Effector memory CD4-positive, alpha-beta T cell (primary cell): ENCODE measurements around the gene ATF3.
"Not testable (repeated sequence)": the region's sequence is repeated elsewhere in the genome, so short reads cannot be mapped to it uniquely, and the experiment has no call there.

Experiments
- DNase-seq, 3 donors: peaks; one replicate each; pipeline ENCODE4 v3.0.0-alpha.2; 2020
- H3K27ac ChIP-seq: 2 replicates; pipeline ENCODE4 v1.7.0; 2013; ENCODE audit warnings: mild to moderate bottlenecking, low read length, moderate library complexity; ENCODE audit not compliant: insufficient read depth, poor library complexity, severe bottlenecking
- H3K27me3 ChIP-seq: replicated peaks from 2 replicates; pipeline ENCODE4 v1.7.0; 2013; ENCODE audit warnings: mild to moderate bottlenecking, low read length; ENCODE audit not compliant: insufficient read depth, control insufficient read depth, poor library complexity, severe bottlenecking
- H3K36me3 ChIP-seq: 2 replicates; pipeline ENCODE4 v1.7.0; 2013; ENCODE audit warnings: mild to moderate bottlenecking, low read length, moderate library complexity; ENCODE audit not compliant: control insufficient read depth, insufficient read depth
- H3K4me1 ChIP-seq: 2 replicates; pipeline ENCODE4 v1.7.0; 2013; ENCODE audit warnings: low read length, mild to moderate bottlenecking; ENCODE audit not compliant: control insufficient read depth, insufficient read depth, poor library complexity, severe bottlenecking
- H3K4me3 ChIP-seq: 2 replicates; pipeline ENCODE4 v1.7.0; 2013; ENCODE audit warnings: low read length, low read depth, mild to moderate bottlenecking; ENCODE audit not compliant: insufficient read depth, poor library complexity, severe bottlenecking
- H3K9me3 ChIP-seq: 2 replicates; pipeline ENCODE4 v1.7.0; 2013; ENCODE audit warnings: mild to moderate bottlenecking, low read length, moderate library complexity; ENCODE audit not compliant: control insufficient read depth

The ATF3 gene

DNA sequence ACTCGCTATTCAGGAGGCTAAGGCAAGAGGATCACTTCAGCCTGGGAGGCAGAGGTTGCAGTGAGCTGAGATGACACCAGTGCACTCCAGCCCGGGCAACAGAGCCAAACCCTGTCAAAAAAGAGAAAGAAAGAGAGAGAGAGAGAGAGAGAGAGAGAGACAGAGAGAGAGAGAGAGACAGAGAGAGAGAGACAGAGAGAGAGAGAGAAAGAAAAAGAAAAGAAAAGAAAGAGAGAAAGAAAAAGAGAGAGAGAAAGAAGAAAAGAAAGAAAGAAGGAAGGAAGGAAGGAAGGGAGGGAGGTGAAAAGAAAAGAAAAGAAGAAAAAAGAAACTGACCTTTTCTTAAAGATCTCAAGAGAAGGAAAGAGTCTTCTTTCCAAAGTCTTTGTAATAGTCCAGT lies 31.0 kb downstream of the ATF3 start:
- H3K4me1 ChIP-seq = peaks cover 18% of the 10 kb centered on the region
- H3K9me3 ChIP-seq, H3K27me3 ChIP-seq, H3K4me3 ChIP-seq, DNase-seq, H3K36me3 ChIP-seq, H3K27ac ChIP-seq: not testable (repeated sequence)

- H3K4me1 ChIP-seq = peaks cover 15% of the 10 kb centered on the region
- no peaks in the 10 kb centered on the region for H3K27me3 ChIP-seq
- H3K4me3 ChIP-seq = no peak overlapping the region
- H3K27ac ChIP-seq = no peak overlapping the region
- H3K9me3 ChIP-seq = no peaks in the 10 kb centered on the region
- no peaks in the 10 kb centered on the region for H3K36me3 ChIP-seq
- no peak for DNase-seq
Observed at GRCh38 chr1:212640223-212640878, 31.8 kb downstream of the ATF3 start.

DNA sequence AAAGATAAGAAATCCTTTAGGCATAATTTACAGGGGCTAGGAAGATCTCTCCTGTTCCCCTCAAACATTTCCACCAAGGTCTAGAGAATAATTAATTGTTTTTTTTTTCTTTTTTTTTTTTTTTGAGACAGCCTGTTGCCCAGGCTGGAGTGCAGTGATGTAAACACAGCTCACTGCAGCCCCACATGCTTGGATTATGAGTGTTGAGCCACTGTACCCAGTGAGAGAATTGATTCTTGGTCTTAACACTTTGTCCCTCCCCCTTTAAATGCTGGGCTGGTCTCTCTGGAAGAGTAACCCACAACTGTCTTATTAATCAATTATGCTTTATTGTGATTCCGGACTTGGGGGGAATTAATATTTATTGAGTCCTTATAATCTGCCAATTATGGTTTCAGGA lies 33.4 kb downstream of the ATF3 start:
- no peak for DNase-seq

DNA sequence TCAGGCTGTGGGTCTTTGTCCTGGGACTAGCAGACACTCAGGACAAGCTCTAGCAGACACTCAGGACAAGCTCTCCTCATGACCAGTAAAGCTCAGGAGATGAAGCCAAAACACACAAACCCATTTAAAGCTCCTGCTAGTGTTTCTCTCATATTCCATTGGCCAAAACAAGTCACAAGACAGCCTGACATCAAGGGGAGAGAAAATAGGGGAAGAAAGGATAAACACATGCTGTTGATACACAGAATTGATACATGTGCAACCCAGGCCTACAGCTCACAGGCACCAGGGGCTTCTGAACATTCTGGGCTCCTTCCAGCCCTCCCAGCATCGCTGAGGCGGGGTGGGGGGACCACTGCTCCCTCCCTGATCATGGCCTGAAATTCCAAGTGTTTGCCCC lies 35.3 kb downstream of the ATF3 start:
- no peak for DNase-seq
- Histone ChIP-seq H3K4me1 (no peaks in the 10 kb centered on the region), H3K4me3 (no peak overlapping the region), H3K27ac (no peak overlapping the region), H3K27me3 (no peaks in the 10 kb centered on the region), H3K9me3 (no peaks in the 10 kb centered on the region), H3K36me3 (no peaks in the 10 kb centered on the region)

More for the DNA sequence above, 33.4 kb downstream of the ATF3 start:
- Histone ChIP-seq H3K36me3 (no peaks in the 10 kb centered on the region), H3K27ac (no peak overlapping the region), H3K4me1 (peaks cover 5% of the 10 kb centered on the region), H3K9me3 (no peaks in the 10 kb centered on the region), H3K4me3 (no peak overlapping the region), H3K27me3 (no peaks in the 10 kb centered on the region)

DNA sequence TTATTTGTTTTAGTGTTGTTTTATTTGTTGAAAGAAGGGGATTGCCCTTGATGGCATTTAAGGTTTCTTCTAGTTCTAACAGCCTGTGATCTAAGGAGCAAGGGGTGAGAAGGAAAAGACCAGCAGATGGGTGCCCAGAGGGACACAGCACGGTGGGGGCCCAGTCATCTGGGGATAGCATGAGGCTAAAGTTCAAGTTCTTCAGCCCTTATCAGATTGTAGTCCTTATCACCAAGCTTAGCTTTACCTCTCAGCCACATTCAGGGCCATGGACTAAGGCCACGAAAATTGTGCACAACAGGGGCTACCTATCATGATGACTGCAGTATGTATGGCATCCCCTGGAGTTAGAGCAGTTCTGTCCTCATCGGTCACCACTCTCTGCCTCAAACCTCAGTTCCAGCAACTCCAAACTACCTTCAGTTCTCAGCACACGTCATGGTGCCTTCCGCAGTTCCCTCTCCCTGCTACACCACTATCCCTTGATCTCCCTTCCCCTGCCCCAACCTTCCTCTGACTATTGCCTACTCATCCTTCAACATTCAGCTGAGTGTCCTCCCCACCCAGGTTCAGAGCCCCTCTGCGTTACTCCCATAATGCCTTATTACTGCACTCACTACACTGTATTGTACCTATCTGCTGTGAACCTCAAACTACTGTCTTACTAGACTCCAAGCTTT lies 36.4 kb downstream of the ATF3 start:
- Histone ChIP-seq H3K4me3 (no peak overlapping the region), H3K4me1 (no peaks in the 10 kb centered on the region), H3K27ac (no peak overlapping the region), H3K9me3 (no peaks in the 10 kb centered on the region), H3K27me3 (no peaks in the 10 kb centered on the region), H3K36me3 (no peaks in the 10 kb centered on the region)
- DNase-seq = no peak

GRCh38 chr1:212645546-212646543 lies 37.3 kb downstream of the ATF3 start:
- Histone ChIP-seq H3K27ac (no peak overlapping the region), H3K9me3 (no peaks in the 10 kb centered on the region), H3K4me3 (no peak overlapping the region), H3K4me1 (no peaks in the 10 kb centered on the region), H3K36me3 (no peaks in the 10 kb centered on the region), H3K27me3 (no peaks in the 10 kb centered on the region)
- no peak for DNase-seq

- no peak for DNase-seq
- Histone ChIP-seq H3K27me3 (no peaks in the 10 kb centered on the region), H3K27ac (no peak overlapping the region), H3K4me1 (no peaks in the 10 kb centered on the region), H3K4me3 (no peak overlapping the region), H3K9me3 (no peaks in the 10 kb centered on the region), H3K36me3 (no peaks in the 10 kb centered on the region)
Observed at GRCh38 chr1:212646588-212646987, 38.0 kb downstream of the ATF3 start.

DNA sequence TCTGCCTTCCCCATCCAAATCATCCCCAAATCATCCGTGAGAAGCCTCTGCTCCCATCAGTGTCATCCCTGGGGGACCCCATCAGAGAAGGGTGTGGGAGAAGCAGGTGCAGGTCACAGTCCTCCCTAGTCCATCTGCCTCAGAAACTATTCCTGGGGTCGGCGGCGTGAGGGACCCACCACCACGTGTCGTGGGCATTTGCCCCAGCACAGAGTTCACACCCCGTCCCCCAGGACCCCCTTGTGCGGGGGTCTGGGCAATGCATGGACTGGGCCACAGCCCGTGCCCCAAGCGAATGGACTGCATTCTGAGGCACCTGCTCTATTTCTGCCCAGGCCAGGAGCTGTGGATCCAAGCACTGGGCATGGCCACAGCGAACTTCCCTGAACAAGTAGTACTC lies 38.4 kb downstream of the ATF3 start:
- no peak for DNase-seq
- Histone ChIP-seq H3K4me1 (no peaks in the 10 kb centered on the region), H3K9me3 (no peaks in the 10 kb centered on the region), H3K27ac (no peak overlapping the region), H3K36me3 (no peaks in the 10 kb centered on the region), H3K27me3 (no peaks in the 10 kb centered on the region), H3K4me3 (no peak overlapping the region)

GRCh38 chr1:212648431-212648830 lies 39.9 kb downstream of the ATF3 start:
- DNase-seq = no peak
- H3K4me1 ChIP-seq = no peaks in the 10 kb centered on the region
- H3K36me3 ChIP-seq = no peaks in the 10 kb centered on the region
- H3K4me3 ChIP-seq = no peak overlapping the region
- H3K9me3 ChIP-seq = no peaks in the 10 kb centered on the region
- no peaks in the 10 kb centered on the region for H3K27me3 ChIP-seq
- no peak overlapping the region for H3K27ac ChIP-seq

DNA sequence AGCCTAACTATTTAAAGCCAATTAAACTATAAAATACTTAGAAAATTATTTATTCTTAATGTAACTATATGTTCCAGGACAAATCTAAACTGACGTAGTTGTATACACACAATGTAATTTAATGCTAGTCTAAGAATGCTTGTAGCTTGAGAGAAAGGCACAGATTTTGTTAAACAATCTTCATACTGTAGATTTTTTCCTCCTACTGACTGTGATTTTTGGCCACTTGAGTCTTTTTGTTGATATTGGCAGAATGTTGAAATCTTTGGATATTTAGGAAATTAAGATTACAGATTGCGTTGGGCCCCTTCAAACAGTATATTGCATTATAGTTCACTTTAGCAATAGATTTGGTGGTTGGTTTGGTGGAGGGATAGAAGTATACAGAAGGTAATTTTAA lies 40.5 kb downstream of the ATF3 start:
- Histone ChIP-seq H3K4me1 (no peaks in the 10 kb centered on the region), H3K36me3 (no peaks in the 10 kb centered on the region), H3K27me3 (no peaks in the 10 kb centered on the region), H3K9me3 (no peaks in the 10 kb centered on the region), H3K27ac (no peak overlapping the region), H3K4me3 (no peak overlapping the region)
- DNase-seq = no peak
